ENCODE data around the gene ZNF697. TPM values are rescaled to one million over a fixed set of nuclear protein-coding genes. Genes with fewer than 3 reads are reported as not detected.
"Not testable (repeated sequence)": the region's sequence is repeated elsewhere in the genome, so short reads cannot be mapped to it uniquely, and the experiment has no call there.

ZNF697 gene
- total RNA-seq, 1 experiment from 2014 or later, result 7.1 TPM

- BruUV-seq (replicated peaks); H3K9me3 ChIP-seq (ENCODE audit: control insufficient read depth, insufficient read depth, low read depth, low read length); H3K27me3 ChIP-seq (ENCODE audit: control insufficient read depth, insufficient read depth, low read length); H3K4me1 ChIP-seq (ENCODE audit: control insufficient read depth, insufficient read depth, low read length); H3K4me3 ChIP-seq (ENCODE audit: low read depth in 2 of 2, low read length in 2 of 2); CTCF ChIA-PET; DNase-seq (ENCODE audit: low read depth, low spot score); intact Hi-C loops (cut with micrococcal nuclease; ENCODE audit: unreplicated experiment); ATAC-seq; H3K27ac ChIP-seq (ENCODE audit: low read length); POLR2A ChIA-PET; in situ Hi-C loops (cut with HindIII; ENCODE audit: low pct_unique_long_range_greater_than_20kb, low sequenced_read_pairs); H3K36me3 ChIP-seq (ENCODE audit: control insufficient read depth, insufficient read depth, low read length): not testable (repeated sequence)
Measured at GRCh38 chr1:119615100-119615499, 33.0 kb downstream of the ZNF697 start.

GRCh38 chr1:119613769-119614720, 34.0 kb downstream of the ZNF697 start:
- peak; percentile 96 for ATAC-seq
- Histone ChIP-seq H3K27ac (ENCODE audit: low read length) (no peak overlapping the region), H3K36me3 (ENCODE audit: control insufficient read depth, insufficient read depth, low read length) (no peaks in the 10 kb centered on the region), H3K4me3 (ENCODE audit: low read depth in 2 of 2, low read length in 2 of 2) (no peak overlapping the region), H3K4me1 (ENCODE audit: control insufficient read depth, insufficient read depth, low read length) (no peaks in the 10 kb centered on the region), H3K27me3 (ENCODE audit: control insufficient read depth, insufficient read depth, low read length) (no peaks in the 10 kb centered on the region; the same call in 1 of the 2 replicates), H3K9me3 (ENCODE audit: control insufficient read depth, insufficient read depth, low read depth, low read length) (no peaks in the 10 kb centered on the region)
- DNase-seq (ENCODE audit: low read depth, low spot score), result peak; percentile 69
- in situ Hi-C loops (cut with HindIII; ENCODE audit: low pct_unique_long_range_greater_than_20kb, low sequenced_read_pairs) (no loop called here), intact Hi-C loops (cut with micrococcal nuclease; ENCODE audit: unreplicated experiment) (loop anchor here (1.0 kb wide), 2 partner anchors 49 to 60 kb away; no protein-coding TSS in a partner anchor)
- BruUV-seq (replicated peaks), result no TSS peak
- ChIA-PET POLR2A (no interaction called here), CTCF (interaction anchor here (0.7 to 1.3 kb wide), 2 partner anchors 42 to 61 kb away, joined by 6 to 12 read pairs; no protein-coding TSS in a partner anchor)
- TF ChIP-seq POLR2AphosphoS5 (IDR thresholded peaks at IDR 0.05; ENCODE audit: low read depth, low read length), result no peak
- TF ChIP-seq CTCF (IDR thresholded peaks at IDR 0.05), result peak; percentile 94

GRCh38 chr1:119611701-119612113, 36.4 kb downstream of the ZNF697 start:
- Histone ChIP-seq H3K9me3 (ENCODE audit: control insufficient read depth, insufficient read depth, low read depth, low read length) (no peaks in the 10 kb centered on the region), H3K4me3 (ENCODE audit: low read depth in 2 of 2, low read length in 2 of 2) (no peak overlapping the region), H3K27me3 (ENCODE audit: control insufficient read depth, insufficient read depth, low read length) (no peaks in the 10 kb centered on the region; the same call in 1 of the 2 replicates), H3K27ac (ENCODE audit: low read length) (no peak overlapping the region), H3K4me1 (ENCODE audit: control insufficient read depth, insufficient read depth, low read length) (no peaks in the 10 kb centered on the region), H3K36me3 (ENCODE audit: control insufficient read depth, insufficient read depth, low read length) (no peaks in the 10 kb centered on the region)
- peak; percentile 61 for ATAC-seq
- intact Hi-C loops (cut with micrococcal nuclease; ENCODE audit: unreplicated experiment), result no loop called here
- ChIA-PET POLR2A (no interaction called here), CTCF (interaction anchor here (0.6 to 1.3 kb wide), 5 partner anchors 35 to 239 kb away, joined by 3 to 13 read pairs (median 4); no protein-coding TSS in a partner anchor)
- BruUV-seq (replicated peaks), result no TSS peak
- DNase-seq (ENCODE audit: low read depth, low spot score), result peak; percentile 38
- TF ChIP-seq CTCF (IDR thresholded peaks at IDR 0.05) (peak; percentile 99), SIN3A (IDR thresholded peaks at IDR 0.05; ENCODE audit: borderline replicate concordance, insufficient read depth, low read depth, low read length) (no peak)
- in situ Hi-C loops (cut with HindIII; ENCODE audit: low pct_unique_long_range_greater_than_20kb, low sequenced_read_pairs), result no loop called here

DNA sequence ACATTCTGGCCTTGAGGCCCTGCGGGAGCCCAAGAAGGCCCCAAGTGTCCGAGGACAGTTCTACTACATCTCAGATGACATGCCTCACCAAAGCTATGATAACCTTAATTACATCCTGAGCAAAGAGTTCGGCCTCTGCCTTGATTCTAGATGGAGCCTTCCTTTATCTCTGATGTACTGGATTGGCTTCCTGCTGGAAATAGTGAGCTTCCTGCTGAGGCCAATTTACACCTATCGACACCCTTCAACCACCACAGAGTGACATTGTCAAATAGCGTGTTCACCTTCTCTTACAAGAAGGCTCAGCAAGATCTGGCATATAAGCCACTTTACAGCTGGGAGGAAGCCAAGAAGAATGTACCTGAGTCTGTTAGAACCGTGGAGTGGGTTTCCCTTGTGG, 39.2 kb downstream of the ZNF697 start:
- ATAC-seq; H3K27me3 ChIP-seq (ENCODE audit: control insufficient read depth, insufficient read depth, low read length); BruUV-seq (replicated peaks); POLR2A ChIA-PET; H3K36me3 ChIP-seq (ENCODE audit: control insufficient read depth, insufficient read depth, low read length); H3K4me1 ChIP-seq (ENCODE audit: control insufficient read depth, insufficient read depth, low read length); intact Hi-C loops (cut with micrococcal nuclease; ENCODE audit: unreplicated experiment); H3K9me3 ChIP-seq (ENCODE audit: control insufficient read depth, insufficient read depth, low read depth, low read length); H3K4me3 ChIP-seq (ENCODE audit: low read depth in 2 of 2, low read length in 2 of 2); in situ Hi-C loops (cut with HindIII; ENCODE audit: low pct_unique_long_range_greater_than_20kb, low sequenced_read_pairs); H3K27ac ChIP-seq (ENCODE audit: low read length); DNase-seq (ENCODE audit: low read depth, low spot score): not testable (repeated sequence)
- CTCF ChIA-PET, result interaction anchor here (0.8 to 1.5 kb wide), 2 partner anchors 51 to 66 kb away, joined by 5 to 12 read pairs; no protein-coding TSS in a partner anchor

All from Panc1 (cell line).